HepG2 (cell line): ENCODE results near the gene VSIR. TPM values are rescaled to one million over a fixed set of nuclear protein-coding genes. Genes with fewer than 3 reads are reported as not detected.

Experiments used
- FOXA1 ChIP-seq, 2 experiments: fragments of 450-650 bp in 1 of 2; sonication (generic) in 1 of 2; formaldehyde crosslinking in 1 of 2; IDR thresholded peaks; 2 replicates each; pipeline versions ENCODE4 v1.4.0 to v1.6.1; 2016 to 2020; ENCODE audit warnings: missing genetic modification reagents in 1 of 2
- GTF3A ChIP-seq: sonication (generic); formaldehyde crosslinking; conservative IDR thresholded peaks from 2 replicates; pipeline ENCODE4 v1.4.0; 2020; ENCODE audit warnings: mild to moderate bottlenecking, missing genetic modification reagents
- HOXA3 ChIP-seq: sonication (generic); formaldehyde crosslinking; IDR thresholded peaks from 2 replicates; pipeline ENCODE4 v1.5.0; 2020; ENCODE audit warnings: missing genetic modification reagents
- IKZF5 ChIP-seq: IDR thresholded peaks from 2 replicates; pipeline ENCODE4 v1.6.1; 2018; ENCODE audit warnings: missing genetic modification reagents, mild to moderate bottlenecking, missing compliant biosample characterization
- KDM1A ChIP-seq: IDR thresholded peaks from 2 replicates; pipeline ENCODE4 v1.6.1; 2016; ENCODE audit warnings: missing compliant biosample characterization
- KDM4B ChIP-seq: sonication (generic); formaldehyde crosslinking; IDR thresholded peaks from 2 replicates; pipeline ENCODE4 v1.4.0; 2020; ENCODE audit warnings: missing genetic modification reagents
- MBD4 ChIP-seq: IDR thresholded peaks from 2 replicates; pipeline ENCODE4 v1.6.1; 2012; ENCODE audit warnings: low read length, inconsistent platforms, borderline replicate concordance
- NR2C2 ChIP-seq: sonication (generic); formaldehyde crosslinking; IDR thresholded peaks from 2 replicates; pipeline ENCODE4 v1.4.0; 2020; ENCODE audit warnings: missing genetic modification reagents, mild to moderate bottlenecking, moderate library complexity, borderline replicate concordance
- POLR2G ChIP-seq: fragments of 200-400 bp; formaldehyde crosslinking; IDR thresholded peaks from 2 replicates; pipeline ENCODE4 v1.6.1; 2018; ENCODE audit warnings: mild to moderate bottlenecking, low read depth, low read length, moderate library complexity
- RXRB ChIP-seq: IDR thresholded peaks from 2 replicates; pipeline ENCODE4 v1.6.1; 2016; ENCODE audit warnings: borderline replicate concordance, missing genetic modification reagents, missing compliant biosample characterization
- SMAD9 ChIP-seq: sonication (generic); formaldehyde crosslinking; IDR thresholded peaks from 2 replicates; pipeline ENCODE4 v1.5.1; 2020; ENCODE audit warnings: mild to moderate bottlenecking, missing genetic modification reagents
- SMARCE1 ChIP-seq: fragments of 450-650 bp; IDR thresholded peaks from 2 replicates; pipeline ENCODE4 v1.6.1; 2017; ENCODE audit warnings: borderline replicate concordance
- ZBED4 ChIP-seq: sonication (generic); formaldehyde crosslinking; IDR thresholded peaks from 2 replicates; pipeline ENCODE4 v1.4.0; 2020; ENCODE audit warnings: missing genetic modification reagents, borderline replicate concordance
- ZFX ChIP-seq: sonication (generic); formaldehyde crosslinking; IDR thresholded peaks from 2 replicates; pipeline ENCODE4 v1.4.0; 2020; ENCODE audit warnings: mild to moderate bottlenecking, low read depth, missing genetic modification reagents, moderate library complexity
- ZNF138 ChIP-seq: sonication (generic); formaldehyde crosslinking; IDR thresholded peaks from 2 replicates; pipeline ENCODE4 v1.5.0; 2020; ENCODE audit warnings: mild to moderate bottlenecking, low read depth, missing genetic modification reagents
- ZNF224 ChIP-seq: sonication (generic); formaldehyde crosslinking; IDR thresholded peaks from 2 replicates; pipeline ENCODE4 v1.5.0; 2020; ENCODE audit warnings: mild to moderate bottlenecking, missing genetic modification reagents
- ZNF251 ChIP-seq: sonication (generic); formaldehyde crosslinking; IDR thresholded peaks from 2 replicates; pipeline ENCODE4 v1.9.0; 2021; ENCODE audit warnings: mild to moderate bottlenecking, missing genetic modification reagents
- ZNF451 ChIP-seq: sonication (generic); formaldehyde crosslinking; IDR thresholded peaks from 2 replicates; pipeline ENCODE4 v1.5.0; 2020; ENCODE audit warnings: mild to moderate bottlenecking, missing genetic modification reagents
- ZNF550 ChIP-seq: sonication (generic); formaldehyde crosslinking; IDR thresholded peaks from 2 replicates; pipeline ENCODE4 v1.4.0; 2020; ENCODE audit warnings: mild to moderate bottlenecking, missing genetic modification reagents, borderline replicate concordance
- ZNF577 ChIP-seq: sonication (generic); formaldehyde crosslinking; IDR thresholded peaks from 2 replicates; pipeline ENCODE4 v1.4.0; 2020; ENCODE audit warnings: mild to moderate bottlenecking, low read depth, missing genetic modification reagents, borderline replicate concordance
- ZNF619 ChIP-seq: sonication (generic); formaldehyde crosslinking; IDR thresholded peaks from 2 replicates; pipeline ENCODE4 v1.4.0; 2020; ENCODE audit warnings: mild to moderate bottlenecking, missing genetic modification reagents
- ZNF749 ChIP-seq: sonication (generic); formaldehyde crosslinking; IDR thresholded peaks from 2 replicates; pipeline ENCODE4 v1.8.0; 2022; ENCODE audit warnings: mild to moderate bottlenecking, missing genetic modification reagents, moderate library complexity, borderline replicate concordance
- polyA plus RNA-seq, 8 experiments: library from polyadenylated mRNA; depleted of rRNA in 3 of 8; stranded (reverse) in 7 of 8; unstranded in 1 of 8; fragments of >200 nt; fragmentation: Illumina TruSeq in 4 of 8; extraction: Trizol in 4 of 8; gene quantifications; 2 replicates each; pipeline versions ENCODE4 v1.2.1 to v1.2.3, GENCODE V29; 2011 to 2016; ENCODE audit warnings: low read depth in 4 of 8, missing spikeins in 1 of 8, mixed read lengths in 1 of 8; ENCODE audit not compliant: insufficient read depth in 1 of 8
- total RNA-seq, 5 experiments: library from RNA; depleted of rRNA; stranded (reverse); fragments of >200 nt; fragmentation: Illumina TruSeq; extraction: Trizol; gene quantifications; 2 replicates each; pipeline ENCODE4 v1.2.3, GENCODE V29; 2016; ENCODE audit warnings: low read depth in 1 of 5
- TF ChIP-seq, protein P1 (sequence below), 2 experiments: sonication (generic) in 1 of 2; formaldehyde crosslinking in 1 of 2; IDR thresholded peaks; 2 replicates each; pipeline versions ENCODE4 v1.4.0 to v1.6.1; 2018 to 2020; ENCODE audit warnings: missing genetic modification reagents in 2 of 2, borderline replicate concordance in 1 of 2, low read depth in 1 of 2, mild to moderate bottlenecking in 1 of 2, missing biosample characterization in 1 of 2

VSIR gene
- total and polyA plus RNA-seq, 2 of the 13 experiments (the other 11 are each of a cell fraction or from before 2014, with no cell fraction given) = 0.44 to 3.2 TPM

DNA sequence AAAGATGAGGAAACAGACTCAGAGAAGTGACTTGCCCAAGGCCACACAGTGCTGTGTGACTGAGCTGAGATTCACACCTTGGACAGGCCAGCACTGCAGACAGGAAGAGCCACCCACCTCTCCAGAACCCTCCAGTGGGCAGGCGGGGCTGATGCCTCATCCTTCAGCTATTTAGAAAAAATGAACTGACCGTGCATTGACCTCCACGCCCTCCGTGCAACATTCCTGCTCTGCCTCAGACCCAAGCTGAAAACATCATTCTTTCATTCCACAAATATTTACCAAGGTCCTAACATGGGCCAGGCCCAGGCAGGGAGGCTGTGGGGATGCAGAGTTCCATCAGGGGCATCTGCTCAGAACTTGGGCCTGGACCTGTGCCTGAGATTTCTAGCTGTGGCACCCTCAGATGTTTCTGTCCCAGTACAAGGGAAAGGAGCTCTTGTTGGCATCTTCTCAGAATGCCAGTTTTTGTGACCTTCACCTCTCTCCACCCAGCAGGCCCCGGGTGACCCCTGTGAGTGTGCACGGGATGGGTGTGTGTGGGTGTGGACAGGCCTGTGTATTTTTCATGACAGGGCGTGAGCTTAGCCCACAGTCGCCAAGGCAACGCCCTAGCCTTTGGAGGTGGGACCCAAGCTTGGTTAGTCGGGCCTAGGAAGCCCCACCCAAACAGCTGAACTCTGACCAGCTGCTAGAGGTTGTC is 6.5 kb downstream of the VSIR start (continued):
- TF ChIP-seq ZBED4 (CRISPR knock-in tag) = no peak
- 0 out of 2 replicates have a peak, but pooled peaks have one; percentile 19 for TF ChIP-seq ZNF224 (CRISPR knock-in tag)
- 0 out of 2 replicates have a peak, but pooled peaks have one; percentile 18 for TF ChIP-seq HOXA3 (CRISPR knock-in tag)
- TF ChIP-seq ZNF550 (CRISPR knock-in tag) = no peak
- no peak for TF ChIP-seq ZNF138 (CRISPR knock-in tag)
- no peak for TF ChIP-seq ZNF451 (CRISPR knock-in tag)
- no peak for TF ChIP-seq GTF3A (CRISPR knock-in tag)
- peak; percentile 76; the same call in 1 of the 2 replicates for TF ChIP-seq RXRB (CRISPR knock-in tag)
- TF ChIP-seq MBD4 = no peak
- no peak for TF ChIP-seq ZNF577 (CRISPR knock-in tag)
- TF ChIP-seq SMARCE1 = no peak
- TF ChIP-seq KDM4B (CRISPR knock-in tag) = 0 out of 2 replicates have a peak, but pooled peaks have one; percentile 32
- TF ChIP-seq, protein P1, sequence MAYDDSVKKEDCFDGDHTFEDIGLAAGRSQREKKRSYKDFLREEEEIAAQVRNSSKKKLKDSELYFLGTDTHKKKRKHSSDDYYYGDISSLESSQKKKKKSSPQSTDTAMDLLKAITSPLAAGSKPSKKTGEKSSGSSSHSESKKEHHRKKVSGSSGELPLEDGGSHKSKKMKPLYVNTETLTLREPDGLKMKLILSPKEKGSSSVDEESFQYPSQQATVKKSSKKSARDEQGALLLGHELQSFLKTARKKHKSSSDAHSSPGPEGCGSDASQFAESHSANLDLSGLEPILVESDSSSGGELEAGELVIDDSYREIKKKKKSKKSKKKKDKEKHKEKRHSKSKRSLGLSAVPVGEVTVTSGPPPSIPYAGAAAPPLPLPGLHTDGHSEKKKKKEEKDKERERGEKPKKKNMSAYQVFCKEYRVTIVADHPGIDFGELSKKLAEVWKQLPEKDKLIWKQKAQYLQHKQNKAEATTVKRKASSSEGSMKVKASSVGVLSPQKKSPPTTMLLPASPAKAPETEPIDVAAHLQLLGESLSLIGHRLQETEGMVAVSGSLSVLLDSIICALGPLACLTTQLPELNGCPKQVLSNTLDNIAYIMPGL (CRISPR knock-in tag; IDR thresholded peaks at IDR 0.05; ENCODE audit: borderline replicate concordance in 1 of 2, low read depth in 1 of 2) = no peak
- no peak for TF ChIP-seq SMAD9 (CRISPR knock-in tag)
- peak; percentile 48; the same call in 1 of the 2 replicates for TF ChIP-seq KDM1A (CRISPR knock-in tag)
- TF ChIP-seq IKZF5 (CRISPR knock-in tag) = 0 out of 2 replicates have a peak, but pooled peaks have one; percentile 40
- no peak for TF ChIP-seq ZNF749
- peak; percentile 13; the same call in 1 of the 2 replicates for TF ChIP-seq ZFX
- TF ChIP-seq ZNF251 = no peak
- TF ChIP-seq POLR2G = no peak
- TF ChIP-seq ZNF619 (CRISPR knock-in tag) = no peak
- TF ChIP-seq NR2C2 (CRISPR knock-in tag) = peak; percentile 43; the same call in 1 of the 2 replicates
- no peak for TF ChIP-seq FOXA1 (IDR thresholded peaks at IDR 0.05)
- TF ChIP-seq FOXA1 (CRISPR knock-in tag; IDR thresholded peaks at IDR 0.05) = peak; percentile 56
